Measurements from ENCODE around the gene OPCML. TPM values are rescaled to one million over a fixed set of nuclear protein-coding genes. Genes with fewer than 3 reads are reported as not detected.

Gene OPCML
- total RNA-seq, 1 experiment from 2014 or later: not detected

GRCh38 chr11:132874638-132875037, 657.7 kb downstream of the OPCML start:
- H3K36me3 Mint-ChIP-seq (ENCODE audit: insufficient read depth, unreplicated experiment): no peaks in the 10 kb centered on the region
- CTCF ChIA-PET: no interaction called here
- Histone ChIP-seq H3K36me3 (ENCODE audit: control insufficient read depth, insufficient read depth, low read length) (no peaks in the 10 kb centered on the region), H3K27me3 (replicated peaks; ENCODE audit: control insufficient read depth, insufficient read depth, low read length) (no peaks in the 10 kb centered on the region), H3K4me3 (ENCODE audit: low read depth, low read length) (no peak overlapping the region), H3K9me3 (no peaks in the 10 kb centered on the region; the same call in 1 of the 2 replicates), H3K4me1 (no peaks in the 10 kb centered on the region)
- intact Hi-C loops (cut with micrococcal nuclease; ENCODE audit: unreplicated experiment): no loop called here
- no peak for TF ChIP-seq CTCF (IDR thresholded peaks at IDR 0.05; ENCODE audit: insufficient read depth in 1 of 2, low read depth in 1 of 2, low read length in 1 of 2, severe bottlenecking in 1 of 2, unreplicated experiment in 1 of 2)
- peaks cover 6% of the 10 kb centered on the region for H3K27me3 Mint-ChIP-seq (ENCODE audit: insufficient read depth, unreplicated experiment)
- H3K27ac Mint-ChIP-seq (ENCODE audit: unreplicated experiment): no peak overlapping the region
- POLR2A ChIA-PET: no interaction called here
- no peak for DNase-seq
- no peak overlapping the region for H3K4me3 Mint-ChIP-seq (ENCODE audit: unreplicated experiment)
- BruUV-seq (replicated peaks): no TSS peak
- H3K4me1 Mint-ChIP-seq (ENCODE audit: low read depth, unreplicated experiment): no peaks in the 10 kb centered on the region
- H3K9me3 Mint-ChIP-seq (ENCODE audit: unreplicated experiment): no peaks in the 10 kb centered on the region

- no peaks in the 10 kb centered on the region for H3K36me3 Mint-ChIP-seq (ENCODE audit: insufficient read depth, unreplicated experiment)
- ChIA-PET POLR2A (no interaction called here), CTCF (no interaction called here)
- Histone ChIP-seq H3K9me3 (no peaks in the 10 kb centered on the region; the same call in 1 of the 2 replicates), H3K36me3 (ENCODE audit: control insufficient read depth, insufficient read depth, low read length) (no peaks in the 10 kb centered on the region), H3K4me3 (ENCODE audit: low read depth, low read length) (no peak overlapping the region), H3K4me1 (no peaks in the 10 kb centered on the region), H3K27me3 (replicated peaks; ENCODE audit: control insufficient read depth, insufficient read depth, low read length) (no peaks in the 10 kb centered on the region)
- no peak overlapping the region for H3K27ac Mint-ChIP-seq (ENCODE audit: unreplicated experiment)
- no peaks in the 10 kb centered on the region for H3K9me3 Mint-ChIP-seq (ENCODE audit: unreplicated experiment)
- intact Hi-C loops (cut with micrococcal nuclease; ENCODE audit: unreplicated experiment): no loop called here
- no TSS peak for BruUV-seq (replicated peaks)
- H3K4me1 Mint-ChIP-seq (ENCODE audit: low read depth, unreplicated experiment): no peaks in the 10 kb centered on the region
- DNase-seq: no peak
- peaks cover 8% of the 10 kb centered on the region for H3K27me3 Mint-ChIP-seq (ENCODE audit: insufficient read depth, unreplicated experiment)
- TF ChIP-seq CTCF (IDR thresholded peaks at IDR 0.05; ENCODE audit: insufficient read depth in 1 of 2, low read depth in 1 of 2, low read length in 1 of 2, severe bottlenecking in 1 of 2, unreplicated experiment in 1 of 2): no peak
- no peak overlapping the region for H3K4me3 Mint-ChIP-seq (ENCODE audit: unreplicated experiment)
These were observed 658.5 kb downstream of the OPCML start for GRCh38 chr11:132873841-132874240.

GRCh38 chr11:132872211-132872610, 660.1 kb downstream of the OPCML start:
- BruUV-seq (replicated peaks): no TSS peak
- H3K9me3 ChIP-seq: no peaks in the 10 kb centered on the region; the same call in 1 of the 2 replicates
- DNase-seq: no peak
- intact Hi-C loops (cut with micrococcal nuclease; ENCODE audit: unreplicated experiment): no loop called here
- H3K4me3 Mint-ChIP-seq (ENCODE audit: unreplicated experiment): no peak overlapping the region
- peaks cover 13% of the 10 kb centered on the region for H3K27me3 Mint-ChIP-seq (ENCODE audit: insufficient read depth, unreplicated experiment)
- ChIA-PET POLR2A (no interaction called here), CTCF (no interaction called here)
- no peaks in the 10 kb centered on the region for H3K4me1 ChIP-seq
- no peaks in the 10 kb centered on the region for H3K36me3 ChIP-seq (ENCODE audit: control insufficient read depth, insufficient read depth, low read length)
- H3K4me1 Mint-ChIP-seq (ENCODE audit: low read depth, unreplicated experiment): no peaks in the 10 kb centered on the region
- no peaks in the 10 kb centered on the region for H3K36me3 Mint-ChIP-seq (ENCODE audit: insufficient read depth, unreplicated experiment)
- no peak overlapping the region for H3K4me3 ChIP-seq (ENCODE audit: low read depth, low read length)
- no peak overlapping the region for H3K27ac Mint-ChIP-seq (ENCODE audit: unreplicated experiment)
- no peaks in the 10 kb centered on the region for H3K9me3 Mint-ChIP-seq (ENCODE audit: unreplicated experiment)
- TF ChIP-seq CTCF (IDR thresholded peaks at IDR 0.05; ENCODE audit: insufficient read depth in 1 of 2, low read depth in 1 of 2, low read length in 1 of 2, severe bottlenecking in 1 of 2, unreplicated experiment in 1 of 2): no peak
- no peaks in the 10 kb centered on the region for H3K27me3 ChIP-seq (replicated peaks; ENCODE audit: control insufficient read depth, insufficient read depth, low read length)
